ENCODE results near the gene THRB. TPM values are rescaled to one million over a fixed set of nuclear protein-coding genes. Genes with fewer than 3 reads are reported as not detected.

The THRB gene
- total RNA-seq, 1 donor from 2014 or later = 19.7 TPM

DNA sequence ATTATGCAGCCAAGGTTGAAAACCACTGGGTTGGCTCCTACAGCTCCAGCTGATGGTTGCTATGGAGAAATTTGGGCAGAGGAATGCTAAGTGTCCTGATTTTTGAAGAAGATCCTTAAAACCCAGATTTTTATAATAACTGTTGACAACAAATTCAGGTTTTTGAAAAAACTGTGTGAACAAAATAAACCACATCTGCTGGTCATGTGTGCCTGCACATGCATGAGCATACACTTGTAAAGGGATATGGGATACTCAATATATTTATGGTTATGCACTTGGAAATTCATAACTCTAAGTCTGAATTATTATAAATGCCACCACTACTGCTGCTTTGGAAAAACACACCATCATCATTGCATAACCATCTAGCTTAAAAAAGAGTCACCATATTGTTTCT, 133.7 kb downstream of the THRB start:
- H3K4me3 ChIP-seq = no peak overlapping the region
- H3K27ac ChIP-seq = no peak overlapping the region
- no peak for ATAC-seq
- DNase-seq = no peak
- H3K36me3 ChIP-seq = no peaks in the 10 kb centered on the region
- no peaks in the 10 kb centered on the region for H3K27me3 ChIP-seq
- intact Hi-C loops (cut with DNase I) = no loop called here
- H3K9me3 ChIP-seq = no peaks in the 10 kb centered on the region
- TF ChIP-seq, protein P1, sequence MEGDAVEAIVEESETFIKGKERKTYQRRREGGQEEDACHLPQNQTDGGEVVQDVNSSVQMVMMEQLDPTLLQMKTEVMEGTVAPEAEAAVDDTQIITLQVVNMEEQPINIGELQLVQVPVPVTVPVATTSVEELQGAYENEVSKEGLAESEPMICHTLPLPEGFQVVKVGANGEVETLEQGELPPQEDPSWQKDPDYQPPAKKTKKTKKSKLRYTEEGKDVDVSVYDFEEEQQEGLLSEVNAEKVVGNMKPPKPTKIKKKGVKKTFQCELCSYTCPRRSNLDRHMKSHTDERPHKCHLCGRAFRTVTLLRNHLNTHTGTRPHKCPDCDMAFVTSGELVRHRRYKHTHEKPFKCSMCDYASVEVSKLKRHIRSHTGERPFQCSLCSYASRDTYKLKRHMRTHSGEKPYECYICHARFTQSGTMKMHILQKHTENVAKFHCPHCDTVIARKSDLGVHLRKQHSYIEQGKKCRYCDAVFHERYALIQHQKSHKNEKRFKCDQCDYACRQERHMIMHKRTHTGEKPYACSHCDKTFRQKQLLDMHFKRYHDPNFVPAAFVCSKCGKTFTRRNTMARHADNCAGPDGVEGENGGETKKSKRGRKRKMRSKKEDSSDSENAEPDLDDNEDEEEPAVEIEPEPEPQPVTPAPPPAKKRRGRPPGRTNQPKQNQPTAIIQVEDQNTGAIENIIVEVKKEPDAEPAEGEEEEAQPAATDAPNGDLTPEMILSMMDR (IDR thresholded peaks at IDR 0.05) = no peak
- peaks cover 16% of the 10 kb centered on the region for H3K4me1 ChIP-seq

DNA sequence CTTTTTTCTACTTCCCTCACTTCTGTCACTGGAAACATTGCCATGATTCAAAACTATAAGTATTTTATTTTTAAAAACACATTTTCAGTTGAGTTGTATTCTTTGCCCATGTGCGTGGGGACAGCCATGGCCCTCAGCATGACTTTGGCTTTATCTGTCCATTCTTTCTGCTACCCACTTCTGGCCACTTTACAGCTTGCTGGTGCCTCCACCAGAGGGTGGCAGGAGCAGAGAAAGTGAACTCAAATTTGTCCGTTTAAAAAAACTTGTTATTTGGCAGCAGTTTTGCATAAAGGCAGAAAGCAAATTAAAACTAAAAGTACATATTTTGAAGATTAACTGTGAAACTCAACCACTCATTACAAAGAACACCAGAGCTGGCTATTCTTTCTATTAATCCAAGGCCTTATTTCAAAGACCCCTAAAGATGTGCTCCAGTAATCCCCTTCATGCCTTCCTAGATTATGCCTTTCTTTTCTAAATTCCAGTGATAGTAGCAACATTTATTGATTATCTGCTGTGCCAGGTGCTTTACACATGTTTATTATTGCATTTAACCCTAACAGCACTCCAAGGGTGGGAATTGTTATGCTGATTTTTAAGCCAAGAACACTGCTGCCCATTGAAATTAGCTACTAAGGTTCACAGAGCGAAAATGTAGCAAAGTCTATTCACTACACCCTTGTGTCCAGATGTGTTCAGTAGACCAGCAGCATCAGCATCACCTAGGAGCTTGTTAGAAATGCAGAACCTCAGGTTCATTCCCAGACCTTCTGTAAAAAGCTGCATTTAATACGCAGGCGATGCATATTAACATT, 134.8 kb downstream of the THRB start:
- ATAC-seq = no peak
- Histone ChIP-seq H3K4me1 (peaks cover 5% of the 10 kb centered on the region), H3K27ac (no peak overlapping the region), H3K4me3 (no peak overlapping the region), H3K9me3 (no peaks in the 10 kb centered on the region), H3K36me3 (no peaks in the 10 kb centered on the region), H3K27me3 (no peaks in the 10 kb centered on the region)
- no peak for DNase-seq
- intact Hi-C loops (cut with DNase I) = no loop called here
- TF ChIP-seq, protein P1 (IDR thresholded peaks at IDR 0.05) = no peak

DNA sequence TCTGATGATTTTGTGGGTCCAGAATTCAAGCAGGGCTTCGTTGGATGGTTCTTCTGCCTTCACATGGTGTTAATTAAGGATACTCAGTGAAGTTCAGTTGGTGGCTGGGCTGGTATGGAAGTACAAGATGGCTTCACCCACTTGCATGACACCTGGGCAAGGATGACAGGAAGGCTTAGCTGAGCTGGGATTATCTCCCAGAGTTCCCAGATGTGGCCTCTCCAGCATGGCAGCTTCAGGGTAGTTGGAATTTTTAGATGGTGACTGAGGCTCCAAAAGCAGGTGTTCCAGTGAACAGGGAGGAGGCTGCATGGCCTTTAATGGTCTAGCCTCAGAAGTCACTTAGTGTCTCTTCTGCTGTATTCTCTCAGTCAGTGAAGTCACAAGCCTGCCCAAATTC, 135.5 kb downstream of the THRB start:
- no peaks in the 10 kb centered on the region for H3K9me3 ChIP-seq
- no peak overlapping the region for H3K4me3 ChIP-seq
- H3K4me1 ChIP-seq = no peaks in the 10 kb centered on the region
- no peak overlapping the region for H3K27ac ChIP-seq
- TF ChIP-seq, protein P1 (IDR thresholded peaks at IDR 0.05) = no peak
- no peaks in the 10 kb centered on the region for H3K36me3 ChIP-seq
- ATAC-seq (no peak), DNase-seq (no peak)
- no peaks in the 10 kb centered on the region for H3K27me3 ChIP-seq
- intact Hi-C loops (cut with DNase I) = no loop called here

DNA sequence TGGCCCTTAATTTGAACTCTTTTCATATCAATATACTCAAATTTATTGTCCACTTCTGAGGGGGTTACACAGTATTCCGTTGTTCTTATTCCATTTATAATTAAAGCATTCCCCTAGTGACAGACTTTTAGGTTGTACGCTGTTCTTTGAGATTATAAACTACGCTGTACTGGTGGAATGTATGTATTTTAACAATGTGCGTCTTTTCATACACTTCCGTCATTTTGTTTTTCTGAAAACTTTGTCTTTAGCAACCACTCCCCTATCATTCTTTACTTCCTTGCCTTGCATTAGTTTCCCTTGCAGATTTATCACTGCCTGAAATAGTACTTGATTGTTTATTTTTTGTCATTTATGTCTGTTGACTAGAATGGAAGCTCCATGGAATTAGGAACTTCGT, 137.0 kb downstream of the THRB start:
- Histone ChIP-seq H3K27me3 (no peaks in the 10 kb centered on the region), H3K27ac (no peak overlapping the region), H3K4me3 (no peak overlapping the region), H3K4me1 (no peaks in the 10 kb centered on the region), H3K36me3 (no peaks in the 10 kb centered on the region), H3K9me3 (no peaks in the 10 kb centered on the region)
- no peak for ATAC-seq
- TF ChIP-seq, protein P1 (IDR thresholded peaks at IDR 0.05) = no peak
- DNase-seq = no peak
- intact Hi-C loops (cut with DNase I) = no loop called here

DNA sequence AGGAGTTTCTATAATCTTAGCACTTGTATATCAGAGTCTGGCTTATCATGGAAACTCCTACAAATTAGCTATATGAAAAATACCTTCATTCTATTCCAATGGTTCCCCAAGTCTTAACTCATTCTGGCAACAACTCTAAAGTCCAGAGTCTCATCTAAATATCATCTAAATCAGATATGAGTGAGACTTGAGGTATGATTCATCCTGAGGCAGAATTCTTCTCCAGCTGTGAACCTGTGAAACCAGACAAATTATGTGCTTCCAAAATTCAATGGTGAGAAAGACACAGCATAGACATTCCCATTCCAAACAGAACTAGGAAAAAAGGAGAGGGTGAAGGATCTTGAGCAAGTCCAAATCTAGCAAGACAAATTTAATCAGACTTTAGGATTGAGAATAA, 138.8 kb downstream of the THRB start:
- Histone ChIP-seq H3K36me3 (no peaks in the 10 kb centered on the region), H3K27ac (no peak overlapping the region), H3K4me1 (peaks cover 8% of the 10 kb centered on the region), H3K4me3 (no peak overlapping the region), H3K9me3 (no peaks in the 10 kb centered on the region), H3K27me3 (no peaks in the 10 kb centered on the region)
- DNase-seq = no peak
- ATAC-seq = no peak
- intact Hi-C loops (cut with DNase I) = no loop called here
- TF ChIP-seq, protein P1 (IDR thresholded peaks at IDR 0.05) = no peak
